Sciatic nerve (tissue), 2 donors: Measurements from ENCODE around the gene MPRIP. TPM values are rescaled to one million over a fixed set of nuclear protein-coding genes. Genes with fewer than 3 reads are reported as not detected.
"Not testable (repeated sequence)": the region's sequence is repeated elsewhere in the genome, so short reads cannot be mapped to it uniquely, and the experiment has no call there.

Source experiments
- ATAC-seq: fragments of 200-7000 bp; cut with Tn5 transposase; one replicate; pipeline ENCODE4 v1.9.1; 2020; ENCODE audit warnings: mild to moderate bottlenecking, moderate library complexity
- DNase-seq: peaks from one replicate; pipeline ENCODE4 v3.0.0-alpha.2; 2020; ENCODE audit warnings: low spot score
- intact Hi-C: fragments of 100-400 bp; cut with DNase I; formaldehyde crosslinking; loops from one replicate; pipeline ENCODE4 v1.14.2; 2022
- total RNA-seq: library from RNA; stranded (reverse); fragmentation: NEBNext Ultra II Directional; extraction: Animal tissue kit (Norgen Biotek cat#: 25700); gene quantifications from one replicate; pipeline ENCODE4 v1.2.1, GENCODE V29; 2021
- donor health status: DM: no; HTN: no; CAD: no.
- donor health status: DM: no; HTN: no; CAD: no.

The MPRIP gene
- total RNA-seq, 1 donor from 2014 or later, result 500 TPM

GRCh38 chr17:17149520-17150447, 107.5 kb downstream of the MPRIP start:
- intact Hi-C loops, result no loop called here
- DNase-seq (no peak), ATAC-seq (no peak)

- intact Hi-C loops, result no loop called here
- no peak for DNase-seq
- no peak for ATAC-seq
These were observed 108.2 kb downstream of the MPRIP start for GRCh38 chr17:17150448-17150800.

DNA sequence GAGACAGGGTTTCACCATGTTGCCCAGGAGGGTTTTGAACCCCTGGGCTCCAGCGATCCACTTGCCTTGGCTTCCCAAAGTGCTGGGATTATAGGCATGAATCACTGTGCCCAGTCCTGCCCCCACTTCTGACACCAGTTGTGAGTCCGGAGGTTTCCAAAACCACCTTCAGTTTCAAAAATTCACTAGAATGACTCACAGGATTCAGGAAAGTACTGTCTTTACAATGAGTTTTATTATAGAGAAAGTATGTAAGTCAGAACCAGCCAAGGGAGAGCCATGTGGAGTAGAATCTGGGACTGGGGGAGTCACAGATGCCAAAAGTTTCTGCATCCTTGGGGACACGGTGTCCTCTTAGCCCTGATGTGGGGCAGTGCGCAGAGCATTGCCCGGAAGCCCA, 108.8 kb downstream of the MPRIP start:
- ATAC-seq (no peak), DNase-seq (no peak)
- intact Hi-C loops, result no loop called here

GRCh38 chr17:17151541-17151940, 109.3 kb downstream of the MPRIP start:
- intact Hi-C loops, result no loop called here
- DNase-seq, result no peak
- peak; percentile 3 for ATAC-seq

DNA sequence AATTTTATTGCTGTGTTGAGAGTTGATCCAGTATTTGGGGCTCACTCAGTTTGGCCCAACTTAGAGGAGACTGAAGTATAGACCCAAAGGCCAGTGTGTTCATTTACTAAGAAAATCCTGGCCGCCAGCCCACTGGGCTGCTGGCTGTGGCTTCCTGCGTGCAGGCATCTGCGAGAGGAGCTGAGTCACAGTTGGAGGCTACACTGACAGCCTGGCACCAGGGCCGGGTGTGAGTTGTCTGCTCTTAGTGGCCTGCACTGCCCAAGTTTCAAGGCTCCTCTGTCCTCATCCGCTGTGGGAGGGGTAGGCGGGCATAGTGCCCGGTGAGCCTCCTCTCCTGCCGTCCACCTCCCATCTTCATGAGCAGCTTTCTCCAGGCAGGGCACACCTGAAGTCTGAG, 109.7 kb downstream of the MPRIP start:
- intact Hi-C loops, result no loop called here
- peak; percentile 85 for DNase-seq
- peak; percentile 88 for ATAC-seq

DNA sequence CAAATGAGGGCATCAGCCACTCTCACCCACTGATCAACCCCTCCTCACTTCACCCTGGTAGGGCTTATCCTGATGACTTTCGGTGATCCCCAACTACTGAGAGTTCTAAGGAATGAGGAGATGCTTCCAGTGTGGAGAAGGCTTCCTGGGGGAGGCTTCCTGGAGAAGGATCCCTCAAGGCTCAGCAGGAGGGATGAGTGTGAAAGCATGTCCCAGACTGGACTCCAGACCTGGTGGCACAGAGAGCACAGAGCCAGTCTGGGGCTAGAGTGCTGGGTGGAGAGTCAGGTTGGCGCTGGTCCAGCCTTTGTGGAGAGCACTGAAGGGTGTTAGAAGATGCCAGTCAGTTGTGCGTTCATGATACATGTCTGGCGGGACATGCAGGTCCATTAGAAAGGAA, 110.1 kb downstream of the MPRIP start:
- peak; percentile 19 for ATAC-seq
- no peak for DNase-seq
- intact Hi-C loops, result no loop called here

- DNase-seq (no peak), ATAC-seq (no peak)
- intact Hi-C loops, result no loop called here
These were observed 110.8 kb downstream of the MPRIP start for GRCh38 chr17:17153071-17153470.

GRCh38 chr17:17153709-17154108, 111.5 kb downstream of the MPRIP start:
- intact Hi-C loops, result no loop called here
- no peak for ATAC-seq
- no peak for DNase-seq

- intact Hi-C loops, result no loop called here
- ATAC-seq (no peak), DNase-seq (no peak)
These were observed 112.3 kb downstream of the MPRIP start for GRCh38 chr17:17154556-17154955.

- intact Hi-C loops, result no loop called here
- ATAC-seq (no peak), DNase-seq (no peak)
These were observed 112.7 kb downstream of the MPRIP start for GRCh38 chr17:17154981-17155380.

GRCh38 chr17:17155568-17155967, 113.3 kb downstream of the MPRIP start:
- DNase-seq (no peak), ATAC-seq (no peak)
- intact Hi-C loops, result no loop called here

DNA sequence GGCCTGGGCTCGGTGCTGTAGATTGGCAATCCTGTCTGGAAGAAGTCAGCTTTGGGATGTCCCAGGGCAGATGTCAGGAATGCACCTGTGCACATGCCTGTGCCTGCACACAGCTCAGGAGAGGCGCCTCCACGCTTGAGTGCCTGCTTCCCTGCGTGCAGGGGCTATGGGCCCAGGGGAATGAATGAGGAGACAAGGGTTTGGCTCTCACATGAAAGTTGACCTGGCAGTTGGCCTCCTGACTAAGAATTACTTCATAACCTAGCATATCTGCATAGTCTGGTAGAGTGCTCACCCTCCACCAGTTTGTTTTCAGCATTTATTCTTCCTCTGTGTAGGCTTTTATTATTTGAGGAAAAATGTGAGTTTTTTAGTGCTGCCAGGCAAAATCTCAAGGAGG, 113.8 kb downstream of the MPRIP start:
- no peak for ATAC-seq
- no peak for DNase-seq
- intact Hi-C loops, result no loop called here

GRCh38 chr17:17156511-17156910, 114.3 kb downstream of the MPRIP start:
- DNase-seq (no peak), ATAC-seq (no peak)
- intact Hi-C loops, result no loop called here

- ATAC-seq (no peak), DNase-seq (no peak)
- intact Hi-C loops, result no loop called here
These were observed 114.8 kb downstream of the MPRIP start for GRCh38 chr17:17157041-17157440.

- ATAC-seq, intact Hi-C loops, DNase-seq: not testable (repeated sequence)
These were observed 116.2 kb downstream of the MPRIP start for GRCh38 chr17:17158506-17158905.

DNA sequence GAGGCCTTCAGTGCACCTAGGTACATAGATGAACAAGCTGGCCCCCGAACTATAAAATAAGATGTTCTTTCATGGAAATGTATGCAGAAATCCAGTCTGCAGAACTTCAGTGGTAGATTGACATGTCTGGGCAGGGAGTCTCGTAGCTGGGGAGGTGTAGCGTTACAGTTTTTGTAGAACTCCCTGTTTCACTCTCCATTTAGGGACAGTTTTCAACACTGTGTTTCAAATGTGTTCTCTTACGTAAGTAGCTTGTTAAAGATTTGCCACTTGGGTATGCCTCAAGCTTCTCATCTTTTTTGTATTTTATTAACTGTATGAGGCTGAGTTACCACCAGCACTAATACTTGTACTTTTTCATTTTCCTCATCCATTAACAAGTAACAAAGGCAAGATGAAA, 117.3 kb downstream of the MPRIP start:
- intact Hi-C loops, result no loop called here
- DNase-seq (no peak), ATAC-seq (no peak)

DNA sequence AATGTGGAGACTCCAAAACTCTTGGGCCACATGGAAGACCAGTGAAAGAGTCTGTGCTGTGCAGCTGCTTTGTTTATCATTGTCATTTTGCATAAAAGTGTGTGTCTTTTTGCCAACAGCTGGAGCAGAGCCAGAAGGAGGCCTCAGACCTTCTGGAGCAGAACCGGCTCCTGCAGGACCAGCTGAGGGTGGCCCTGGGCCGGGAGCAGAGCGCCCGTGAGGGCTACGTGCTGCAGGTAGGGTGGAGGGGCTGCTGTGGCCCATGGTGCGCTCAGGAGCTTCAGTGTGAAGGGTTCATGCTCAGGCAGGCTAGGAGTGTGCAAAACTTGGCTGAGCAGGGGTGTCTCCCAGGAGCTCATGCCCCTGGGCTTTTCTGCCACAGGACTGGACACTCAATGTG, 118.9 kb downstream of the MPRIP start:
- intact Hi-C loops, result no loop called here
- ATAC-seq, result no peak

GRCh38 chr17:17161759-17162158, 119.5 kb downstream of the MPRIP start:
- ATAC-seq (no peak), DNase-seq (no peak)
- intact Hi-C loops, result no loop called here

More for the DNA sequence above, 118.9 kb downstream of the MPRIP start:
- DNase-seq, result no peak

GRCh38 chr17:17164156-17164555, 121.9 kb downstream of the MPRIP start:
- ATAC-seq (no peak), DNase-seq (no peak)
- intact Hi-C loops, result no loop called here

DNA sequence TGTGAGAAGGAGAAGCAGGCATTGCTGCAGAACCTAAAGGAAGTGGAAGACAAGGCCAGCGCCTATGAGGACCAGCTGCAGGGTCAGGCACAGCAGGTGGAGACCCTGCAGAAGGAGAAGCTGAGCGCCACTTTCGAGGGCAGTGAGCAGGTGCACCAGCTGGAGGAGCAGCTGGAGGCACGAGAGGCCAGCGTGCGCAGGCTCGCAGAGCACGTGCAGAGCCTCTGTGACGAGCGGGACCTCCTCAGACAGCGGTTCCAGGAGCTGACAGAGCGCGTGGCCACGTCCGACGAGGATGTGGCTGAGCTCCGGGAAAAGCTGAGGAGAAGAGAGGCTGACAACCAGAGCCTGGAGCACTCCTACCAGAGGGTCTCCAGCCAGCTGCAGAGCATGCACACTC, 122.4 kb downstream of the MPRIP start:
- ATAC-seq, result no peak
- intact Hi-C loops, result no loop called here
- DNase-seq, result no peak

DNA sequence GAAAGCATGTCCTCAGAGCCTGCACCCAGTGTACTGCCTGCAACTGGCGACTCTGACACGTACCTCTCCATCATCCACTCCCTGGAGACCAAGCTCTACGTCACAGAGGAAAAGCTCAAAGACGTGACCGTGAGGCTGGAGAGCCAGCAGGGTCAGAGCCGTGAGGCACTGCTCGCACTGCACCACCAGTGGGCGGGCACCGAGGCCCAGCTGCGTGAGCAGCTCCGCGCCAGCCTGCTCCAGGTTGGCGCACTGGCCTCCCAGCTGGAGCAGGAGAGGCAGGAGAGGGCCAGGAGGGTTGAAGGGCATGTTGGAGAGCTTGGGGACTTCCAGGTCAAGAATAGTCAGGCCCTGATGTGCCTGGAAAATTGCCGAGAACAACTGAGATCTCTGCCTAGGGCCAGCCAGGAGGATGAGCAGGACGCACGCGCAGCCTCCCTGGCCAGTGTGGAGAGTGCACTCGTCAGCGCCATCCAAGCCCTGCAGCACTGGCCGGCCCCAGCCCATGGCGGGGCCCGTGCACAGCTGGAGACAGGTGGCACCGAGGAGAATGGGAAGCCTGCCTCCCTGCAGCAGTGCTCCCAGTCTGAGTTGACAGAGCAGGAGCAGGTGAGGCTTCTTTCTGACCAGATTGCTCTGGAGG, 123.5 kb downstream of the MPRIP start:
- ATAC-seq (no peak), DNase-seq (no peak)
- intact Hi-C loops, result no loop called here
